Measurements from ENCODE around the gene TMEM129.

TMEM129 gene, protein sequence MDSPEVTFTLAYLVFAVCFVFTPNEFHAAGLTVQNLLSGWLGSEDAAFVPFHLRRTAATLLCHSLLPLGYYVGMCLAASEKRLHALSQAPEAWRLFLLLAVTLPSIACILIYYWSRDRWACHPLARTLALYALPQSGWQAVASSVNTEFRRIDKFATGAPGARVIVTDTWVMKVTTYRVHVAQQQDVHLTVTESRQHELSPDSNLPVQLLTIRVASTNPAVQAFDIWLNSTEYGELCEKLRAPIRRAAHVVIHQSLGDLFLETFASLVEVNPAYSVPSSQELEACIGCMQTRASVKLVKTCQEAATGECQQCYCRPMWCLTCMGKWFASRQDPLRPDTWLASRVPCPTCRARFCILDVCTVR

DNA sequence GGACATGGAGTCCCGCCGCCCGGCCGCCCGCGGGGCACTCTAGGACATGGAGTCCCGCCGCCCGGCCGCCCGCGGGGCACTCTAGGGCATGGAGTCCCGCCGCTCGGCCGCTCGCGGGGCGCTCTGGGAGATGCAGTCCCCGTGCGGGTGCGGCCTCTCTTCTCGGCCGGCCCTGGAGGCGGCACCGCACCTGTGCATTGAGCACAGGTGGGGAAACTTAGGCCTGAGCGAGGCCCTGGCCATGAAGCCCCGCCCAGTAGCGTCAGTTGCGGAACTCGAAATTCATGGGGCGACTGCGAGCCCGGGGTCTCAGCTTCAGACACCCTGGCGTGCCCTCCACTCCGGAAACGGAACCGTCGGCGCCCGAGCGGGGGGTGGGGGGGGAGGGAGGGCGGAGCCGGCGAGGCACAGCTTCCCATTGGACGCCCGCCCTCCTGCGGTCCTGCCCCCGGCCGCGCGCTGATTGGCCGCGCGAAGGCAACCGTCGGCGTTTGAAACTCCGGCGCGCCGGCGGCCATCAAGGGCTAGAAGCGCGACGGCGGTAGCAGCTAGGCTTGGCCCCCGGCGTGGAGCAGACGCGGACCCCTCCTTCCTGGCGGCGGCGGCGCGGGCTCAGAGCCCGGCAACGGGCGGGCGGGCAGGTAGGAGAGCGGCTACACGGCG is at the start of gene TMEM129, which contains the start of gene TACC3:
Gene TMEM129, minus strand, starts transcription at position 321 of the 663 bp plus-strand sequence. CDS start 486 bp downstream, outside the sequence.
Gene TACC3, plus strand, starts transcription at position 519 of the 663 bp plus-strand sequence. CDS start 1,901 bp downstream, outside the sequence.
- DNase-seq (ENCODE audit: low read depth, low spot score): peak; percentile 87

DNA sequence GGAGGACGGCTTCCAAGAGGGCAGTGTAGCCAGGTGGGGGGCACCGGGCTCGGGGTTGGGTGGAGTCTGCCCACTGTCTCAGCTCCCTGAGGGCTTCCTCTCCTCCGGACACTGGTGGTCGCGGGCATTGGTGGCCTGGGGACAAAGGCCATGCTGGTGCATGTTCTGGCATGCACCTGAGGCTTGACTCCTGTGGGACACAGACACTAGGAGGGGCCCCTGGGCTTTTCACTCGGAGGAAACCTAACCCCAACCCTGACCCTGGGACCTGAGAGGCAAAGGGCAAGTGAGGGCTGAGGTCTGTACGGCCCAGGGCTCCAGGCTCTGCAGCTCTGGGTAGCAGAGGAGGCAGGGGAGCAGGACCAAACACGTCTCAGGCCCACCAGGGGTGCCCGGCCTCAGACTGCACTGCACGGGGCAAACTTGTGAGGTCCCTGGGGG is 49.7 kb upstream of the TMEM129 start:
- no peak for DNase-seq (ENCODE audit: low read depth, low spot score)

DNA sequence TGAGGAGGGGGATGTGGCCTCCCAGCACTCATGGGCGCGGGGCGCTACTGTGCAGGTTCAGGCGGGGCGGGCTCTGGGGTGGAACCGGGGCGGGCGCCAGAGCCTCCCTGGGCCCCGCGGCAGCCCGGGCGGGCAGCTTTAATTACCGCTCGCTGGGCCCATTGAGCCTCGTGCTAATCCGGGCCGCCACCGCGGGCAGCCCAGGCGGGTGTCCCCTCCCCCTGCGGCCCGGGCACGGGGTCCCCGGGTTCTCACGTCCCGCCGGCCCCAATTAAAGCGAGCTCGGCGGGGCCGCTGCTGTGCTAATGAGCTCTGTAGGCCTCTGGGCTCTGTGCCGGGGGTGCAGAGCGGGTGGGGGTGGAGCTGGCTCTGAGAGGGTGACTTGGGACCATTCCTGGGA is 49.1 kb upstream of the TMEM129 start:
- no peak for DNase-seq (ENCODE audit: low read depth, low spot score)

DNA sequence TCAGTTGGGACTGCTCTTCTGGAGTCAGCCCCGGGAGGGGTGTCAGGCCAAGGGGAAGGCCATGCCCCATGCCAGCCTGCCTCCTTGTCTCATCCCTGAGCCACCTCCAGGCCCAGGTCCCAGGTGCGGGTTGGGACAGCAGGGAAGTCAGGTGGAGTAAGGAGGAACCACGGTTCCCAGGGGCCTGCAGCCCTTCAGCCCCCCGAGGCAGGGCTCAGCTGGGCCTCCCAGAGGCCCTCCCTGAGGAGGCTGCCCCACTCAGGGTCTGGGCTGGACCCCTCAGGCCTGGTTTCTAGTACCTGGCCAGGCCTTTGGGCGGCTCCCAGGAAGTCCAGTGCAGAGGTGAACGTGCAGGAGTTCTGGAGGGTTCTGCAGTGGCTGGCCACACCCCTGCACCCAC is 48.6 kb upstream of the TMEM129 start:
- no peak for DNase-seq (ENCODE audit: low read depth, low spot score)

DNA sequence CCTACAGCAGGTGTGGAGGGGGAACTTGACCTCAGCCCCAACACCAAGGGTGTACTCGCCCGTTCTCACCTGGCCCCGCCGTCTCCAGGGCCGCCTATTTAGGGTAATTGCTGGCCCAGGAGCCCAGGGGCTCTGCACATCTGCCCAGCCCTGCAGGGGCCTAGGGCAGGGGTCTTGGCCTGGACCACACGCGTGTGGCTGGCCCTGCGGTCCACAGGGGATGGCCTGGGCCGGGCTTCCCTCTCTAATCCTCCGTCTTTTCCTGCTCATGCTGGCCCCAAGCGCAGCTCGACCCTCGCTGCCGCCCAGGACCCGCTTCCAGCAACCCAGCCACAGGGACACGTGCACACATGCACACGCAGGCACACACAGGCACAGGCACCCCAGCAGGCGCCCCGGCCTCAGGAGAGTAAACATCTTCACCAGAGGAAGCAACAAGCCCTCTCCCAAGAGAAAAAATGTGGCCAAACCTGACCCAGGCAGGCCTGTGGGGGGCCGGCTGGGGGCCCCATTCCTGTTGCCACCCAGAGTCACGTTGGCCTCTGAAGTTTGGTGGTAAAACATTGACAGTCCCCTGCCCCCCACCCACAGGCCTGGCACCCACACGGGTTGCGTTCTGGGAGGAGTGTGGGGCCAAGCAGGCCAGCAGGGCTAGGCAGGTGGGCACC is 47.4 kb upstream of the TMEM129 start:
- DNase-seq (ENCODE audit: low read depth, low spot score): no peak

DNA sequence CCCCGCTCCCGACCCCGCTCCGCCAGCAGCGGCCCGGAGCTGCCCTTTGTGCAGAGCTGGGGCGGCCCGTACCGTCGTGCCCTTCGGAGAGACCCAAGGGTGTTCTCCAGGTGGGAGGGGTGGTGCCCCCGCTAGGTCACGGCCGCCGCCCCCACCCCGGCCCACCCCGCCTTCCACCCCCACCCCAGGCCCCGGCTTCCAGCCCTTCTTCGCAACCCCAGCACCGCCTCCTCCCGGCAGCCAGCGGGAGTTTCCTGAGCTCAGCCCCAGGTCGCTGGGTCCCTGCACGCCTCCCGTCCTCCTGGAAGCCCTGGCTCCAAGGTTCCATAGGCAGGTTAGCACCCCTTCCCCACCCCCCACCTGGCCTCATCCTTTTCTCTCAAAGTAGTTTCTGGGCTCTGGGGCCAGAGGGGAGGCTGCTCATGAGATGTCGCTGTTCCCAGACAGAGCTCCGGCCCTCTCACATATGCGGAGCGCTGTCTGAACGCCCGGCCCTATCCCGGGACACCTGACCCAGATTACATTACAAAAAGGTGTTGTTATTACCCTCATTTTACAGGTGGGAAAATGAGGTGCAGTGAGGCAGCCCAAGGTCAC is 46.7 kb upstream of the TMEM129 start:
- no peak for DNase-seq (ENCODE audit: low read depth, low spot score)

DNA sequence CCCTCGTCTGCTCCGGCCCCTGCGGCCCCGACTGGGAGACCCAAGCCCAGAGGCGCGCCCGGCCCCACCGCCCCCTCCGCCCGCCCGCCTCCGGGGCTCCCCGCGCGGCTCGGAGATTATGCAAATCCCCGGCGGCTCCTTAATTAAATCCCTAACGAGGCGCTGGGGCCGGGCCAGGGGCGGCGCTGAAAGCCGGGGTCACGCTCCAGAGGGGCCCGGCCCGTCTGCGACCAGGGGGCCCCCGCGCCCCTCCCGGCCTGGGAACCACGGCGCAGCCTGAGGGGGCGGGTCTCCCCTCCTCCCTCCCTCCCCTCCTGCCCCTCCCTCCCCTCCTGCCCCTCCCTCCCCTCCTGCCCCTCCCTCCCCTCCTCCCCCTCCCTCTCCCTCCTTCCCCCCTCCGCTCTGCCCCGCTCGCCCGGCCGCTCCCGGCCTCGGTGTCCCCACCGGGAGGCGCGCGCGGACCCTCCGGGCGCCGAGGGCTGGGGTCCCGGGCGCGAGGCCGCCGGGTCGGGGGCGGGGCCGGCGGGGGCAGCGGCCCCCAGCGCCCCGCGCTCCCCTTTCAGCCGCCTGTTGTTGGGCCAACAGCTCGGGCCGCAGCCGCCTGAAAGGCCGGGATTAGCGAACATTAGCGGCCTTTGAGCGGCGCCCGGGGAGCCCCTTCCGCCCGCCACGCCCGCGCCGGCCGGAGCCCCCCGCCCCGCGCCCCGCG is 46.1 kb upstream of the TMEM129 start:
- DNase-seq (ENCODE audit: low read depth, low spot score): no peak

DNA sequence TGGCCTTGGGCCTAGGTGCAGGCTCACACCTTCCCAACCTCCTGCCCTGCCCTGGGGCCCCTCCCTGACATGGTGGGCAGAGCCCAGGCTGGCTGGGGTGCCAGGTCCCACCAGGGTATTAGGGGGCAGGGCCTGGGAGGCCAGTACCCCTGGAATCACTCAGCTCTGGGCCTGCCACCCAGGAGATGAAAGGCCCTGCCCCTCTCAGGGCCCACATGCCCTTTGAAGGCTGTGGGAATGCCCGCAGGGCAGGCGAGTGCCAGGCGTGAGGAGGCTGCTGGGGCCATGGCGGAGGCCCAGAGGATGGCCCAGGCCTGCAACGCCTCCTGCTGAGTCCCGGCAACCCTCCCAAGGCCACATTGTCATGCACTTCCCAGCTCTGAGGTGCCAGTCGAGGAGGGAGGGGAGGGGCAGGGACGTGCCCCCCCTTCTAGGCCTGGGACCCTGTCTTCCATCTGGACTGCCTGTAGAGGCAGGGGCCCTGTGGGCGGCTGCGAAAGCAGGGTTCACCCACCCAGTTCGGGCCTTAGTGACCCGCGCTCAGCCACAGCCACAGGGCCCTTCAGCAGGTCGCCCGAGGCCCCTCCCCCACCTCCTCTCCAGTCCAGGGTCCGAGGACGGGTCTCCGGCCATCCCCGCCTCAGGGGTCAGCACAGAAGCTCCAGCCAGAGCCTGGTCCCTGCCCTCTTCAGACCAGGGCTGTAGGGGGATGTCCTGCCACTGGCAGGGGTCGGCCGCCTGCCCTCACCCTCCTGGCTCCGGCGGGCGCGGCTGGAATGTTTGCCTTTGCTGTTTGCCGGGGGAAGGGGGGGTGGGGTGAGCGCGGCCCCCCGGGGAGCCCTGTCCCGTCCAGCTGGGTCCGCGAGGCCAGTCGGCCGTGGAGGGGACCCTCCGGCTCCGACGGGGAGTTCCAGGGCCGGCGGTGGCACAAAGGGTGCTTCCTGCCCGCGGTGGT is 45.3 kb upstream of the TMEM129 start:
- no peak for DNase-seq (ENCODE audit: low read depth, low spot score)

DNA sequence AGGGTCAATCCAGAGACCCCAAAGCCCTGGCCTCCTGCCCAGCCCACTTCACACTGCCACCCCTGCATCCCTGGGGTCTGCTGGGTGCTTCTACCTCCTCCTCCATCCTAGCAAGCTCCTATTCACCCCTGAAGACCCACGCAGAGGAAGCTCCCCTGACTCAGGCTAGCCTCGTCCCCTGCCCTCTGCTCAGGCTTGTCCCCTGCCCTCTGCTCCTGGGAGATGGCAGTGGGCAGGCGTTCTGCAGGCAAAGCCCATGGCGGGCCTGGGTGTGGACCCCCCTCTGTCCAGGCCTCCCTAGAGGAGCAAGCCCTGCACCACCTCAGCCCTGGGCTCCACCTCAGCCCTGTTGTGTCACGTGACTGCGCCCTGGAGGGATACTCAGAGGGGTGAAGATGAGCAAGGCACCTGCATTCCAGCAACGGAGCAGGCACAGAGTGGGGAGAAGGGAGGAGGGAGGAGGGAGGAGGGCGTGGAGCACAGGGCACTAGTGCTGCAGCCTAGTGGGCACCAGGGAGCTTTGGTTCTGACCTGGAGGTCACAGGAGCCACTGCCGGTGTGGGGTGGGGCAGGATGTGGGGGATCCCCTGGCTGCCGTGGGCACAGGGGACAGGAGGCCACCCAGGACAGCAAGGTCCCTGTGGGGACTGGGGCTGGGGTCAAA is 44.4 kb upstream of the TMEM129 start:
- DNase-seq (ENCODE audit: low read depth, low spot score): no peak

DNA sequence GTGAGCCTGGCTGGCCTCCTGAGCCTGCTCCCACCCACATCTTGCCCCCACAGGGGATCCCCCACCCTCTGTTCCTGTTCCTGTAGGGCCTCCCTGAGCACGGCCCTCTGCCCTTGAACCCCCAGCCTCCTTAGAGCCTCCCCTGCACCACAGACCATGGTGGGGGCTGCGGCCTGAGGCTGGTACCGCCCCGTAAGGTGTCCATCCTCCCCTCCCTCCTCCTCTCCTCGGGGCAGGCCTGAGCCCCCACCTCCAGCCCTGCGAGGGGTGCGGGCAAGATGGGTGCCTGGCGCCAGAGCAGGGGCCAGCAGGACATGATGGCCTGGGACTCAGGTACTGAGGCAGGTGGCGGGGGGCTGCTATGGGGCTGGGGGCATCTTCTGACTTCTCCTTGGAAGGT is 43.5 kb upstream of the TMEM129 start:
- DNase-seq (ENCODE audit: low read depth, low spot score): no peak

DNA sequence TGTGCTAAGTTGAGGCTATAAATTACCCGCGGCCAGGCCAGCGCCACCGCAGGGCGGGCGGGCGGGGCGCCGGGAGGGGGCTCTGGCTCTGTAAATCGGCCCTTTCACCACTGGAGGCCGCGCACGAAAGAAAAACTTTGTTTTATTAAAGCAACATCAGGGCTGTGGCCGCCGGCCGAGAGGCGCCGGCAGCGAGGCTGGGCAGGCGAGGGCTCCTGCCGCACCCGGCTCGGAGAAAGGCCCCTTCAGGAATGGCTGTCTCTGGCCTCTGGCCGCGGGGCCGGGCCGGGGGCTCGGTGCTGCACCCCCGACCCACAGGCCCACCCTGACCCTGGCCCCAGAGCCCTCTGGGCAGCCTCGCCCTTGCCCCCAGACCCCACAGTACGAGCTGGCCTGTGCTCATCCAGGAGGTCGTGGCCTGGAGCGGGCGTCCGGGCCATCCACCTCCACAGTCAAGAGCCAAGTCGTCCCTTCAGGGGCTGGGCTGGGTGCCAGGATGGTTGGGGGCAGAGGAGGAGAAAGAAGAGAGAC is 42.5 kb upstream of the TMEM129 start:
- DNase-seq (ENCODE audit: low read depth, low spot score): no peak

DNA sequence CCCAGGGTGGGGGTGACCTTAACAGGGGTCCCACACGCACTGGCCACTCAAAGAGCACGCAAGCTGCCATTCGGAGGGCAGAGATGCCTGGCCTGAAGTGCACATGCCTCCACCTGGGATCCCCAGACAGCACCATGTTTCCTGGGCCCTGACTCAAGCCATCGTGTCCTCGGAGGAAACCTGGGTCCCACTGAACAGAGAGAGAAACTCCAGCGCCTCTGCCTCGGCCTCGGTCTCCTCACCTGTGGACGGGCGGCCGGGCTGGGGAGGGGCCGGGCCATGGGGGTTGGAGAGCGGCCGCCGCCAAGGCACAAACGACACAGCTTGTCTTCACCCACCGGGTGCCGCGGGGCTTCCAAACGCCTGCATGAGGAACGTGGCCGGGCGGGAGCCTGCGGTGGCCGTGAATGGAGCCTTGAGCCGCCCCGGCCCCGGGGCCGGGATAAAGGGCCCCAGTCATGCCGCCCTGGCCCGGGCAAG is 42.0 kb upstream of the TMEM129 start:
- no peak for DNase-seq (ENCODE audit: low read depth, low spot score)

DNA sequence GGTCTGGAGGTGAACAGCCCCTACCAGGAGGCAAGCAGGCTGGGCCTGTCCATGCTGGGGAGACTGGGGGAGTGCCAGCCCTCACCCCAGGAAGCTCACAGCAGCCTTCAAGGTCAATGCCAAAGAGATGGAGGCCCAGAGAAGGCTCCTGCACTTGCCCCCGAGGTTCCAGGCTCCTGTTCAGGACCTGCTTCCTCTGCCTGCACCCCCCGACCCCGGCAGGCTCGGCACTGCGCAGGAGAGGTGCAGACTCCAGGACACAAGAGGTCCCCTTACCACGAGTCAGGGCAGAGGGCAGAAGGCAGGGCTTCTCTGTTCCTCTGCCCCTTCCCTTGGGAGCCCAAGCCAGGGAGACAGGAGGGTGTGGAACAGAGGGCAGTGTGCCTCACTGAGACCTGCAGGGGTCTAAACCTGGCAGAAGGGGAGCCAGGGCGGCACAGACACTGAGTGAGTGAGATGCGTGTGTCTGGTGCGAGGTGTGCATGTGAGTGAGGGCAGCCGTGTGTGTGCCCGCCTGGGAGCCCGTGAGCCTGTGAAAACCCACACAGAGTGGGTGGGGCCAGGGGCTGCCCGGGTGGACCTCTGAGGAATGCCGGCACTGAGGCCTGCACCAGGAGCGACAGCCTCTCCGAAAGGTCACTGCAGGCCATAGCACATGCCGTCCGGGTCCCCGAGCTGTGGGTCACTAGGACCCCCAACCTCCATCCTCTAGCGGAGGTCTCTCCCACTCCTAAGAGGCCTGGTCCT is 41.3 kb upstream of the TMEM129 start:
- DNase-seq (ENCODE audit: low read depth, low spot score): no peak

DNA sequence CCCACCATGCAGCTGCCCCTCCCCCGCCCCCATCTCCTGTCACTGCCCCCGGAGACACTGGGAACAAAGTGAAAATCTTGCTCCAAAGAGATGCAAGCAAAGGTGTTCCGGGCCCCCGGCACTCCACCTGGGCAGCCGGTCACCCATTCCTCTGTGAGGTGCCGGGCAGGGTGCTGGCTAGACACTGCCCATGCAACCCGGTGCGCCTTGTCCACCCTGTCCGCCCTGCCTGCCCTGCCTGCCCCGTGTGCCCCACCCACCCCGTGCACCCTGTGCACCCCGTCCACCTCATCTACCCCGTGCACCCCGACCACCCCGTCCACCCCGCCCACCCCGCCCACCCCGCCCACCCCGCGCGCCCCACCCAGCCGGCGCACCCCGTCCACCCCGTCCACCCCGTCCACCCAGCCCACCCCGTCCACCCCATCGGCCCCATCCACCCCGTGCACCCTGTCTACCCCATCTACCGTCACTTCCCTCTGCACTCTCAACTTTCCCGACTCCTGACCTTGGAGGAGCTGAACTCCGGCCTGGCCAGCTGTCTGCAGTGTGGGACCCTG is 40.1 kb upstream of the TMEM129 start:
- DNase-seq (ENCODE audit: low read depth, low spot score): no peak

DNA sequence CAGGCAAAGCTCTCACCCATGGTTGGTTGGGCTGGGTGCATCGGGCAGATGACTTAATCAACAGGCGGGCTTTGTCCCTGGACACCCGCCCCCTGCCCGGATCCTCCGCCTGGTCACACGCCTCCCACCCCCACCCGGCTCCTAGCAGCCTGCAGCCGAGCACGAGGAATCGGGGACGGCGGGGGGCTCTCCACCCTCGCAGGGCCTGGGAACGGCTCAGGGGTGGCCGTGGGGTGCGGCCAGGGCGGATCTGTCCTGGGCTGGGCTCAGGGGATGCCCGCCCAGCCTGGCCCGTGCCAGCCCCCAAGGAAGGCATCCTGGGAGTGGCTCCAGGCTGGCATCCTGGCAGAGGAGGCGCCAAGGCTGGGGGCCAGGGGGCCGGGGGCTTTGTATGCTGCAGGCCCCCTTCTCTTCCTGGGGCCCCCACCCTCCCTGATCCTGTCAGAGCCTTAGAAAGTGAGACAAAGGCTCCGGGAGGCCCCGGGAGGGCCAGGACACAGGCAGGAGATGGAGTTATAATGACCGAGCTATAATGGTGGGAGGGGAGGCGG is 39.5 kb upstream of the TMEM129 start:
- DNase-seq (ENCODE audit: low read depth, low spot score): no peak

DNA sequence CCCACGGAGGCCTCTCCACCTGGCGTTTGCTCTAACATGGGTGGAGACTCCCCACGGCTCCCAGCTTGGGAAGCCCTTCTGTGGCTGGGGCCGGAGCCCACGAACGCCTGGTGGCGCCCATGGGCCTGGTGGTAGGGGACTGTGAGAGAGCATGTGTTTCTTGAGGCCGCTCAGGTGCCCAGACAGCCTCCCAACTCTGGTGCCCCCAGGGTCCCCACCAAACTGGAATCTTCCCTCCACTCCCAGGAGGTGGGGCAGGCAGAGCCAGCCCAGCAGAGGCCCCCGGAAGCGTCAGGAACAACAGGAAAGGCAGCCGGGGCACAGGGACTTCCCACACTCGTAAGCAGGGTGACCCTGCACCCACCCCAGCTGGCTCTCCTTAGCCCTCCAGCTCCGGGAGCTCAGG is 38.7 kb upstream of the TMEM129 start:
- no peak for DNase-seq (ENCODE audit: low read depth, low spot score)

DNA sequence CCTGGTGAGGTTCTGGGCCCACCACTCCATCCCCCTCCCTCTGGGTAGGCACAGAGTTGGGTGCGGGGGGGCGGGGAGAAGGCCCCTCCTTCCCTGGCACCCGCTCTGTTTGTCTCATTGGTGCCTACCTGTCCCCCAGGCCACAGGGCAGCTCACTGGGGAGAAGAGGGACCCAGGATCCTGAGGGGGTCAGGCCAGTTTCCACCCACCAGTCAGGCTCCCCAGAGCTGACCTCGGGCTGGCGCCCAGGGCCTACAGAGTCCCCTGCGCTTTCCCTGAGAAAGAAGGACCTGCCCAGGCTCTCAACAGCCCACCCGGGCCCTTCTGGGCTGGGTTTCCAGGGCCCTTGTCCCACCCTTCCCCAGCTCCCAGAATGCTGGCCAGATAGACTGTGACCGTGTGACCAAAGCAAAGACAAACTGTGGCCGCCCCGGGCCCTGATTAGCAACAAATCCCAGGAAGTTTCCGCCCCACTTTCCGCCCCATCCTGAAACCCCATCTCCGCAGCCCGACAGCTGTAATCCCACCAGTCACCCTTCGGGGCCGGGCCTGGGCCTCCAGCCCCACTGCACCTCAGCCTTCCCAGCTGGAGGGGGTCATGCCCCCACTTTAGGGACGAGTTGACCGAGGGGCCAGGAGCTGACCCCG is 38.2 kb upstream of the TMEM129 start:
- DNase-seq (ENCODE audit: low read depth, low spot score): no peak

All from activated CD4-positive, CD25-positive, alpha-beta regulatory T cell treated with anti-CD3 and anti-CD28 coated beads, Interleukin-2, amount 50 U/mL, for 16 hours (primary cell).